Inferior parietal cortex (tissue), 1 donor: Measurements from ENCODE around the gene PNPLA5.
"Not testable (repeated sequence)": the region's sequence is repeated elsewhere in the genome, so short reads cannot be mapped to it uniquely, and the experiment has no call there.

Experiments
- DNase-seq: peaks from one replicate; pipeline ENCODE4 v3.0.0-alpha.2; 2016; ENCODE audit errors: extremely low spot score

PNPLA5 gene

DNA sequence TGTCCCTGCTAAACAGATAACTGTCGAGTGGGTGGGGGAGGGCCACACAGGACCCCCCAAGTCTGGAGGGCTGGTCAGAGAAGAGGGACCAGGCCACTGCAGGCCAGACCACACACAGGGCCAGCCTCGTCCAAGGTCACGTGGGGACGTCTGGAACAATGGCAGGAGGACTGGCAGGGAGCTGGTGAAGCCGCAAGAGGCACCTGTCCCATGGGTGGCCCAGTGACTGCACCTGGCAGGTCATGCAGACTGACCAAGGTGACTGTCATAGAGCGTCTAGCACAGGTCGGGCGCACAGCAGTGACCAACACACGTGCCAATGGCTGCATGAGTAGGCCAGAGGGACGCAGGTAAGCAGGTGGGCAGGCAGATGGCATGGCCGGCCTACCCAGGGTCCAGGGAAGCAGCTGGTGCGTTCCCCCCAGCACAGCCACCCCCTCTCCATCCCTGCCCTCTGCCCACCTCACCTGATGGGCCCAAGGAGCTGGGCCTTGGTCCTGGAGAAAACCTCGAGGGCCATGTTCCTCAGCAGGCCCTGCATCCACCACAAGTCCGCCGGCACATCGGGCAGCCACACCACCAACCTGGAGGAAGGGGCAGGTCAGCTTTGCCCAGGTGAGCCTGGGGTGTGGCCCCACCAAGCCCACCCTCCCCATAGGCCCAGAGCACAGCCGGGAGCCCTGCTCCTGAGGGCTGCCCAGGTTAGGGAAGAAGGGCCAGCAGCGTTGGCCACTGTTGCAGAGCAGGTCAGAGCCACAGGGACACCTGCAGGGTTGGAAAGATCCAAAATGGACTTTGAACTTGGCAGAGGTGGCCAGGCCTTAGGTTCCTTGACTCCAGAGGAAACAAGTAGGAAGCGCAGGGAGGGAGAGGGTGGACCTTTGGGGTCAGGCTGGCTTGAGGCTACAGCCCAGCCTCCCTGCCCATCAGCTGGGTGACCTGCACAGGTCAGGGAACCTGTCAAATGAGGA, 10.4 kb downstream of the PNPLA5 start:
- DNase-seq, result no peak

DNA sequence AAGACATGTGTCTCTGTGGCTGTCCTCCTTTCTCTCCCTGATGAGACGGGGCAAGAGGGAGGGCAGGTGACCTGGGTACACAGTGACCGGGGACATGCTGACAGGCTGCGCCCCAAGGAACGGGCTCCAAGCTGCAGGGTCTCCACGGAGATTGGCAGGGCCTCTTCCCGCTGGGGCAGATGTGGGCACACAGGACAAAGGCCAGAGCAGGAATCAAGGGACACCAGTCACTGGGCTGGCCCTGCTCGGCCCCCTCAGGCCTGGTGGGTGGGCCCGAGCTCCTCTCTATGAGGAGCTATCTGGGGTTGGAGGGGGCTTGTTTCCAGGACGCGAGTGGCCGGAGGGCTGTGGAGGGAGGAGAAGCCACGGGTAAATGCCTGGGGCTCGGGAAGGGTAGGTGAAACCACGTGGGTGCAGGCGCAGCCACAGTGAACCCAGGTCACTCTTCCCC, 11.2 kb downstream of the PNPLA5 start:
- DNase-seq, result no peak

DNA sequence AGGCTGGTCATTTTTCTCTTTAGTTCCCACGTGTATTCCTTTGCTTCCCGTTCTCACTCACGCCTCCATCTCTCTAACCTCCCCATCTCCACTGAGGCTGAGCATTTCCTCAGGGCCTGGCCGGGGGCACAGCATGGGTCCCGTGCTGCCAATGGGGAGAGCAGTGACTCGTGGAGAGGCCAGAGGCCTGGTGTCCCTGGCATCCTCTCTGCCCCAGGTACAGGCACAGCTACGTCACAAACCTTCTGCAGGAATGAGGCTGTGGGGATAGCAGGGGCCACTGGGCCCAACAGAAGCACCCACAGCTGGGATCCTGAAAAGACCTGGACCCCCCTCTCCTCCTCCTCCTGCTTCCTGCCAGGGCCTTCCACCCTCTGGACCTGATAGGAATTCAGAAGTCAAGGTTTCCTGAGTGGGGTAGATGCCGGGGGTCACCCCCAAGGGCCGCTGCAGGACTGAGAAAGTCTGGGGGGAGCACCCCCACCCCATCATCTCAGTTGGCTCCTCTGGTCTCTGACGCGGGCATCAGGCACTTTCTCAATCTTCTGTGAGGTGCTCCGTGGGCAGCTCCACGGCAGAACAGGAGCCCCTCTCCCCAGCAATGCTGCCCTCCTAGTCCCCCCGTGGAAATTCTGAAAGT, 11.8 kb downstream of the PNPLA5 start:
- DNase-seq, result no peak

DNA sequence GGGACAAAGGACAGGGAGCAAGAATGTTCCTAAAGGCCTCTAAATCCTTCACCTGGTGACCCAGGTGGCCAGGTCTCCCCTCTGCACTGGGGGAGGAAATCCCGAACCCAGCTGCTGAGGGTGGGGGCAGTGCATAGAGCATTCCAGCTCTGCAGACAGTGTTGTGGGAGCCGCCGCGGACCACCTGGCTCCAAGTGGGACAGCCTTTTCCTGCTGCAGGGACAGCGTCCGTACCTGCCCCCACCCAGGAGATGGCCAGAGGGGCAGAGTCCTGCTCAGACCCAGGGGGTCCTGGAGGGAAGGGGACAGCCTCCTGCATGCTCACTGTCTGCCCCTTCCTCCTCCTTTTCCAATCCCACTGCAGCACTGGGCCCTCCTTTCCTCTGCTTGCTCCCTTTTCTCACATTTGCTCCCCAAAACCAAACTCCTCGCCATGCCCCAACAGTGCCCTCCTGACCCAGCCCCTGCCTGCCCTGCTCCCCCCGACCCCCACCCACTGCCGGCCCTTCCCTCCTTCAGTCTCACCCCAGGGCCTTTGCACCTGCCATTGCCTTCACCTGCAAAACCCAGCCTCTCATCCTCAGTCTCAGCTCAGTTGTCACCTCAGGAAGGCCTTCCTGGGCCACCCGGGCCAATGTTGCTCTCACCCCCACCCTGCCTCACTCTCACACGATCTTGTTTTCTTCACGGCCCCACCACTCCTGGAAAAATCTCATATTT, 12.8 kb downstream of the PNPLA5 start:
- DNase-seq, result no peak

DNA sequence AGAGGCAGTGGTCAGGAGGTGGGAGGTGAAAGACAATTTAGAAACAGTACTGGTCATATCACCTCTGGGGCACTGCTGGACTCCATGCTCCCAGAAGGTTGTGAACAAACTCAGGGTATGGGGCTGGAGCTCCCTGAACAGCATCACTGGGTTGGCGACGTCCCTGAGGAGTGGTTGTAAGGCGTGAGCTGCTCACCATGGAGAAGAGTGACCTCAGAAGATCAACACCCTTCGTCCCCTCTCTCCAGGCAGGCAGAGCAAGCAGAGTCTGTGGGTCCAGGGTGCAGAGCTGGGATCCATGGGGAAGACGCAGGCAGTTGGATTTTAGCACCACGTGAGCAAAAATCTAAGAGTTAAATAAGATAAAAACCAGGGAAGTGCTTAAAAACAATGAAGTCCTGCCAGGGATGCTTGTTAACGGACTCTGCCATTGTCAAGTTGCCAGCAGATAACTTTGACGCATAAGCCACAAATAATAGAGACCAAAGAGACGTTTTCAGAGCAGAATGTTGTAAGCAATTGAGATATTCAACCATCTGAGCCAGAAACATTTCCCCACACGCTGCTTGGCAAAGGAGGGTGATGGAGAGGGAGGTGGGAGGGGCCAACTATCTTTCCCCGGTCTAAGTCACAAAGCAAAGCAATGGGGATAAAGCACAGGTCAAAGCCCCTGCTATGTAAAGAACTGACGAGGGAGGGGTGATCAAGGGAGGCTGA, 13.6 kb downstream of the PNPLA5 start:
- no peak for DNase-seq

DNA sequence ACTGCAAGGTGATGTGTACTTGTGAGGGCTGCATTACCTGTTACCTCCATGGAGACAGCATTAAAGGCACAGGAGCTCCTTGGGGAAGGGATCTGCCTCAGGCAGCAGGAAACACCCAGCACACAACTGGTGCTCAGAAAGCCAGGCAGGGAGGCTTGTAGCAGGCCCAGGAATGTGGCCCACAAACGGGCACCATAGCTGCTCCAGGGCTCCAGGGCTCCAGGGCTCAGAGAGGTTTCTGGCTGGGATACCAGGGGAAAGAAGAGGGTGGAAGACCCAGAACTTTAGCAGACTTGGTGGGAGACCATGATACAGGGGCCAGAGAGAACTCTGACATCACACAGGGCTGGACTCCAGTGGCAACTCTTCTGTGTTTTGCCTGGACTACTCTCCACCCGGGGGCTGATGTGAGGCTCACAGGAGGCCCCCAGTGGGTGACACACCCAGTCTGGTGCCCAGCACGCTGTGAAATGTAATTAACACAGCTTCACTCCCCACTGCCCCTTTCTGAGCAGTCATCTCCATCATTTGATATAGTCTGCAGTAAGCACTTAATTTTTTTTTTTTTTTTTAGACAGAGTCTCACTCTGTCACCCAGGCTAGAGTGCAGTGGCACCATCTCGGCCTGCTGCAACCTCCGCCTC, 14.8 kb downstream of the PNPLA5 start:
- DNase-seq, result no peak

DNA sequence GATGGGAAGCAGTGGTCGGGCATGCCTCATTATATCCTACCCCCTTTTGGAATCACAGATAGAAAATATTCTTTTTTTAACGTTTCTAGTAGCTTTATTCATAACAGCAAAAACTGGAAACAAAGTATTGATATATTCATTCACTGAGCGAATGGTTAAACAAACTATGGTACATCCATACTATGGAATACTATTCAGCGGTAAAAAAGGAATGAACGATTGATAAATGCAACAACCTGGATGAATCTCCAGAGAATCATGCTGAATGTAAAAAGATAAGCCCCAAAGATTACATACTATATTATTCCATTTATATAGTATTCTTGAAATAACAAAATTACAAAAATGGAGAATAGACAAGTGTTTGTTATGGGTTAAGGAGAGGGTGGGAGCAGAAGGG, 22.0 kb downstream of the PNPLA5 start:
- DNase-seq, result no peak

- DNase-seq, result not testable (repeated sequence)
Observed at GRCh38 chr22:43869001-43869400, 22.8 kb downstream of the PNPLA5 start.

DNA sequence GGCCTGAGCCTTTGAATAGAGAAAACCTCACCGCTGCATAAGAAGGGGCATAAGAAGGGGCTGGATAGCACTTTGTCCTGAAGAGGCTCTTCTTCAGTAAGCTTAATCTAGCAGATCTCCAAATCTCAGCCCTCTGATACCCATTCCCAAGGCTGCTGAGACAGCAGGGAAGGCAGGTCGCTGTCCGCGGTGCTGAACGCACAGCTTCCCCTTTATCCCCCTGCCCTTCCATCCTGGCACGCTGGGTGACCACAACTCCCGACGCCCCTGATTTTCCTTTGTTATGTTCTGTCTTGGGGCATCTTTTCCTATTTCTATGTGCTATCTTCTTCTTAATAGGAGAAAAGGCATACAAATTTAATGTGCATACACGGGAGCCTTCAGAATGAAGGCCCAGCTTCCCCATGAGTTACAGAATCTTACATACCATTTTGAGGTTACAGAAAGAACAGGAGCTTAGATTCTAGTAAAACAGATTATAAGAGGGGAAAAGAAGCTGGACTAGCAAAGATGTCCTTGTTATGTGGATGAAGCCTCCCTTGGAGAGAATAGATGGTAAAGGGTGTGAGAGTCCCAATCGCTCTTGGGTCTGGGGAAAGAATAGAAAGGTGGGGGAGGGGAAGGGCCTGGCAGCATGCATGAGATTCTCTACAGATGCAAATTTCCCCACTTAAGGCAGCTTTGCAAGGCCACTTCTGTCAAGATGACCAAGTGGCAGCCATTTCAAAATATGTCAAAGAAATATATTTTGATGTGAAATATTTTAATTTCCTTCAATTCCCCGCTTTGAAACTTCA, 23.8 kb downstream of the PNPLA5 start:
- no peak for DNase-seq

GRCh38 chr22:43862882-43863202, 29.0 kb downstream of the PNPLA5 start:
- no peak for DNase-seq

DNA sequence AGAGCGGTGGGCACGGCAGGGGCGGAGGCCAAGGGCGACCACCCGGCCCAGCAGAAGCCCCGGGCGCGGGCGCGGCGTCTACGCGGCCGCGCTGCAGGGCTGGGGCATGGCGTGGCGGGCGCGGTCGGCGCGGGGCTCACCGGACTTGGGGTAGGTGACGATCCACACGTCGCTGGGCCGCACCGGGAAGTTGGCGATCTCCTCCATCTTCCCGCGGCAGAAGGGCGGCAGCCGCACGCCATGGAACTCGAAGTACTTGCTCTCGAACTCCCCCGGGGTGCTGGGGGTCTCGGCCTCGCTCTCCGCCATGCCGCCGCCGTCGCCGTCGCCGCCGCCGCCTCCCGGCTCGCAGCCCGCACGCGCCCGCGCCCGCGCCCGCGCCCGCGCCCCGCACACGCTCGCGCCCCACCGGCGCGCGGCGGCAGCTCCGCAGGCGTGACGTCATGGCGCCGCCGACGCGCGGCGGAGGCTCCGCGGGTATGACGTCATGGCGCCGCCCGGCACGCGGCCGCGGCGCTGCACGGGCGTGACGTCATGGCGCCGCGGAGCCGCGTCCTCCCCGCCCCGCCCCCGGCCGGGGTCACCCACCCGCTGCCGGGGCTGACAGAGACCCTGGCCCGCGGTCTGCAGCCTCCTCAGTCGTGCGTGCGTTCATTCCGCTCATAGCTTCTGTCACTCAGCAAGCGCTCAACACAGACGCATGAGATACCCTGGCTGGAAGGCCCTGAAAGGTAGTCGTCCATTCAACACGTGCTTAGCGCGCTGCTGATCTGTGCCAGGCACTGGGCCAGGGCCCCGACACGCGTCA, 29.5 kb downstream of the PNPLA5 start, which contains the start of gene SULT4A1:
SULT4A1 (minus strand) TSS at position 440 of the 808 bp plus-strand sequence; CDS start at position 309, 131 bp downstream.
- no peak for DNase-seq

GRCh38 chr22:43861529-43861928, 30.3 kb downstream of the PNPLA5 start:
- DNase-seq, result no peak

DNA sequence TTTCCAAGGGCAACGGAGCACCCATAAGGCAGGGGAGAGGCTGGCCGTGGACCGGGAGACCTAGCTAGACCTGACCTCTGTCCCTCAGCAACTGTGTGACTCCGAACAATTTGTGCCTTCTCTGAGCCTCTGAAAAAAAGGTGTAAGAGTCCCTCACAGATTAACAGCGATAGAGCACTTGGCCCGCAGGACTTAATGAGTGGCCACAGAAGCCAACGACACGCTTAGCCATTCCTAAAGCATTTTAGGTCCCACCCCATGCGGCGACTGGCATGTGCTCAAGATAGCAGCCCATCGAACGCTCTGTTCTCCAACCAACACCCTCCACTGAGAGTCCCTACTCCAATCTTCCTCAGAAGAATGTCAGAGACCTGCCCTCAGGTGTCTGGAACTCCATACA, 31.0 kb downstream of the PNPLA5 start:
- DNase-seq, result no peak

DNA sequence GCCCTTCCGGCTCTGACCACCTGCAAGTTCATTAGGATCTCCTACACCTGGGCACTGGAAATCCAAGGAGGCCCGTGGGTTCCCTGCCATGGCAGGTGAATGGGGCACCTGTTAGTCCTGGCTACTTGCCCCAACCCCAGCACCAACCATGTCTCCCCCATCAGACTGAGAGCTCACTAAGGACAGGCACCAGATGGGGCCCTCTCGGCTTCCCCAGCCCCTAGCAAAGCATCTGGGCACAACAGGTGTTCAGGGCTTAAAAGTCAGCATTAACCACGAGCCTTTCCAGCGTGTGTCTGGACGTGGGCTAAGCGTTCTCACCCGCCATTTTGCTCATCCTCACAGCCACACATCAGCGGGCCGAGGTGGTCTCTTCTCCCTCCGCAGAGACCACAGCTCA, 31.7 kb downstream of the PNPLA5 start:
- no peak for DNase-seq

DNA sequence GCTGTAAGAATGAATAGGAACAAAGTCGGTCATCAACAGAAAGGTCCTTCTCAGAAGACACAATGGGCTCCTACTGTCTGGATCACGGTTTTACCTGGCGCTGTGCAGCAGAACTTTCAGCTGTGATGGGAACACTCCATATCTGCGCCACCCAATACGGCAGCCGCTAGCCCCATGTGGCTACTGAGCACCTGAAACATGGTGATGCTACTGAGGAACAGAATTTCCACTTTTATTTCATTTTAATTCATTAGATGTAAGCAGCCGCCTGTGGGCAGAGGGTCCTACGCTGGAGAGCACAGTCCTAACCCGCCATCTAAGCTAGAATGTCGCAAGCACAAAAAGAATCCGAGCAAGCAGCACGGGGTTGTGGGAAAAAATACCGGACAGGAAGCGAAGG, 32.2 kb downstream of the PNPLA5 start:
- no peak for DNase-seq

GRCh38 chr22:43859176-43859575, 32.6 kb downstream of the PNPLA5 start:
- no peak for DNase-seq

- no peak for DNase-seq
Observed at GRCh38 chr22:43858156-43858895, 33.5 kb downstream of the PNPLA5 start.

- no peak for DNase-seq
Observed at GRCh38 chr22:43857367-43857766, 34.4 kb downstream of the PNPLA5 start.

DNA sequence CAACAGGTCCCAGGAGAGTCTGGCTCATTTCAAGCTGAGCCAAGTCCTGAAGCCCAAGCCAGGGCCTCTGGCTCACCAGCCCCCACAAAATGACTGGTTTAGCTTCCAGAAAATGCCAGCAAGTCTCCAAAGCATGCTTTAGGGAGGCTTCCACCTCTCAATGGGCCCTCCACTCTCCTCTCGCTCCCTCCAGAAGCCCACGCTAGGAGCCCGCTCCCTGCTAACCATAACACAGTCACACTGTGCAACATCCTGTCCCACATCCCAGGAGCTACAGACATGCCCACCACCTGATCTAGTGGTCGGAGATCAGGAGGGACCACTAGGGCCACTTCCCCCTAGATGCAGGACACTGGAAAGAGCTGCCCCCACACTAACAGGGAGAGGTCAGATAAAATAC, 36.4 kb downstream of the PNPLA5 start:
- no peak for DNase-seq
